ENCODE measurements around the gene CAPZB. TPM values are rescaled to one million over a fixed set of nuclear protein-coding genes. Genes with fewer than 3 reads are reported as not detected.

The CAPZB gene
- total RNA-seq, 1 experiment from 2014 or later, result 198 TPM

GRCh38 chr1:19368964-19369363 is 116.4 kb downstream of the CAPZB start:
- Mint-ChIP-seq H3K27me3 (ENCODE audit: unreplicated experiment) (no peaks in the 10 kb centered on the region), H3K27ac (ENCODE audit: unreplicated experiment) (no peak overlapping the region), H3K4me3 (ENCODE audit: low read depth, unreplicated experiment) (no peak overlapping the region), H3K4me1 (ENCODE audit: low read depth, unreplicated experiment) (peaks cover 7% of the 10 kb centered on the region), H3K36me3 (ENCODE audit: insufficient read depth, unreplicated experiment) (peaks cover 11% of the 10 kb centered on the region), H3K9me3 (ENCODE audit: low read depth, unreplicated experiment) (no peaks in the 10 kb centered on the region)
- no peak for DNase-seq
- intact Hi-C loops (cut with micrococcal nuclease; ENCODE audit: unreplicated experiment), result no loop called here
- CTCF ChIA-PET, result no interaction called here
- TF ChIP-seq CTCF (IDR thresholded peaks at IDR 0.05; ENCODE audit: unreplicated experiment), result no peak
- BruUV-seq (replicated peaks), result no TSS peak

- Mint-ChIP-seq H3K4me3 (ENCODE audit: low read depth, unreplicated experiment) (no peak overlapping the region), H3K9me3 (ENCODE audit: low read depth, unreplicated experiment) (no peaks in the 10 kb centered on the region), H3K4me1 (ENCODE audit: low read depth, unreplicated experiment) (peaks cover 7% of the 10 kb centered on the region), H3K36me3 (ENCODE audit: insufficient read depth, unreplicated experiment) (peaks cover 11% of the 10 kb centered on the region), H3K27me3 (ENCODE audit: unreplicated experiment) (no peaks in the 10 kb centered on the region), H3K27ac (ENCODE audit: unreplicated experiment) (no peak overlapping the region)
- CTCF ChIA-PET, result no interaction called here
- intact Hi-C loops (cut with micrococcal nuclease; ENCODE audit: unreplicated experiment), result no loop called here
- BruUV-seq (replicated peaks), result no TSS peak
- DNase-seq, result no peak
- no peak for TF ChIP-seq CTCF (IDR thresholded peaks at IDR 0.05; ENCODE audit: unreplicated experiment)
Measured at GRCh38 chr1:19368050-19368449, 117.3 kb downstream of the CAPZB start.

GRCh38 chr1:19367584-19368041 is 117.7 kb downstream of the CAPZB start:
- H3K27me3 Mint-ChIP-seq (ENCODE audit: unreplicated experiment), result no peaks in the 10 kb centered on the region
- H3K27ac Mint-ChIP-seq (ENCODE audit: unreplicated experiment), result no peak overlapping the region
- intact Hi-C loops (cut with micrococcal nuclease; ENCODE audit: unreplicated experiment), result no loop called here
- TF ChIP-seq CTCF (IDR thresholded peaks at IDR 0.05; ENCODE audit: unreplicated experiment), result no peak
- H3K36me3 Mint-ChIP-seq (ENCODE audit: insufficient read depth, unreplicated experiment), result peaks cover 11% of the 10 kb centered on the region
- peaks cover 7% of the 10 kb centered on the region for H3K4me1 Mint-ChIP-seq (ENCODE audit: low read depth, unreplicated experiment)
- no peak for DNase-seq
- CTCF ChIA-PET, result no interaction called here
- BruUV-seq (replicated peaks), result no TSS peak
- H3K4me3 Mint-ChIP-seq (ENCODE audit: low read depth, unreplicated experiment), result no peak overlapping the region
- no peaks in the 10 kb centered on the region for H3K9me3 Mint-ChIP-seq (ENCODE audit: low read depth, unreplicated experiment)

- intact Hi-C loops (cut with micrococcal nuclease; ENCODE audit: unreplicated experiment), result no loop called here
- CTCF ChIA-PET, result interaction anchor here (0.7 kb wide), 1 partner anchor 342 kb away, joined by 4 read pairs; no protein-coding TSS in a partner anchor
- peaks cover 7% of the 10 kb centered on the region for H3K4me1 Mint-ChIP-seq (ENCODE audit: low read depth, unreplicated experiment)
- H3K27ac Mint-ChIP-seq (ENCODE audit: unreplicated experiment), result no peak overlapping the region
- TF ChIP-seq CTCF (IDR thresholded peaks at IDR 0.05; ENCODE audit: unreplicated experiment), result no peak
- no TSS peak for BruUV-seq (replicated peaks)
- H3K4me3 Mint-ChIP-seq (ENCODE audit: low read depth, unreplicated experiment), result no peak overlapping the region
- DNase-seq, result no peak
- H3K36me3 Mint-ChIP-seq (ENCODE audit: insufficient read depth, unreplicated experiment), result peaks cover 11% of the 10 kb centered on the region
- no peaks in the 10 kb centered on the region for H3K27me3 Mint-ChIP-seq (ENCODE audit: unreplicated experiment)
- no peaks in the 10 kb centered on the region for H3K9me3 Mint-ChIP-seq (ENCODE audit: low read depth, unreplicated experiment)
Measured at GRCh38 chr1:19366599-19367536, 118.5 kb downstream of the CAPZB start.
